PC-3 (cell line): ENCODE results near the gene MED13L.

Experiments used
- EZH2phosphoT487 ChIP-seq: fragments of 300-600 bp; sonication (generic); IDR thresholded peaks from 2 replicates; pipeline ENCODE4 v1.6.1; 2018; ENCODE audit warnings: mild to moderate bottlenecking, antibody characterized with exemption, low read length, borderline replicate concordance
- TF ChIP-seq, protein P1 (sequence below): fragments of 300-600 bp; sonication (generic); conservative IDR thresholded peaks from 2 replicates; pipeline ENCODE4 v1.5.1; 2017; ENCODE audit warnings: antibody characterized with exemption, low read depth, mild to moderate bottlenecking, low read length

DNA sequence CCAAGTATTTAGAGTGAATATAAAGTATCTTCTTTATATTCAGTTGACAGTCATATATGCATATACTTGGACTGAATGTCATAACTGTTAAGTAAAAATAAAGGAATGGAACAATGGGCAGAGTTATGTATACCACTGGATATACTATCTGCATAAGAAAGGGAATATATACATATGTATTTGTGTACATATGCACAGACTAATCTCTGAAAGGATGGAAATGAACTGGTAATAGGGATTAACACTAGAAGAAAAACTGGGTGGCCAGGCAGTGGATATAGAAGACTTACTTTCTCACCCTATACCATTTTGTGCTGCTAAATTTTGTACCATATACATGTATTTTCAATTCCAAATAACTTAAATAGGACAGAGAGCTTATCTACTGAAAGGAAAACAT lies 200.1 kb downstream of the MED13L start:
- TF ChIP-seq, protein P1, sequence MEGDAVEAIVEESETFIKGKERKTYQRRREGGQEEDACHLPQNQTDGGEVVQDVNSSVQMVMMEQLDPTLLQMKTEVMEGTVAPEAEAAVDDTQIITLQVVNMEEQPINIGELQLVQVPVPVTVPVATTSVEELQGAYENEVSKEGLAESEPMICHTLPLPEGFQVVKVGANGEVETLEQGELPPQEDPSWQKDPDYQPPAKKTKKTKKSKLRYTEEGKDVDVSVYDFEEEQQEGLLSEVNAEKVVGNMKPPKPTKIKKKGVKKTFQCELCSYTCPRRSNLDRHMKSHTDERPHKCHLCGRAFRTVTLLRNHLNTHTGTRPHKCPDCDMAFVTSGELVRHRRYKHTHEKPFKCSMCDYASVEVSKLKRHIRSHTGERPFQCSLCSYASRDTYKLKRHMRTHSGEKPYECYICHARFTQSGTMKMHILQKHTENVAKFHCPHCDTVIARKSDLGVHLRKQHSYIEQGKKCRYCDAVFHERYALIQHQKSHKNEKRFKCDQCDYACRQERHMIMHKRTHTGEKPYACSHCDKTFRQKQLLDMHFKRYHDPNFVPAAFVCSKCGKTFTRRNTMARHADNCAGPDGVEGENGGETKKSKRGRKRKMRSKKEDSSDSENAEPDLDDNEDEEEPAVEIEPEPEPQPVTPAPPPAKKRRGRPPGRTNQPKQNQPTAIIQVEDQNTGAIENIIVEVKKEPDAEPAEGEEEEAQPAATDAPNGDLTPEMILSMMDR, result no peak
- TF ChIP-seq EZH2phosphoT487, result no peak
